ENCODE measurements around the gene GATA3.

Gene GATA3

DNA sequence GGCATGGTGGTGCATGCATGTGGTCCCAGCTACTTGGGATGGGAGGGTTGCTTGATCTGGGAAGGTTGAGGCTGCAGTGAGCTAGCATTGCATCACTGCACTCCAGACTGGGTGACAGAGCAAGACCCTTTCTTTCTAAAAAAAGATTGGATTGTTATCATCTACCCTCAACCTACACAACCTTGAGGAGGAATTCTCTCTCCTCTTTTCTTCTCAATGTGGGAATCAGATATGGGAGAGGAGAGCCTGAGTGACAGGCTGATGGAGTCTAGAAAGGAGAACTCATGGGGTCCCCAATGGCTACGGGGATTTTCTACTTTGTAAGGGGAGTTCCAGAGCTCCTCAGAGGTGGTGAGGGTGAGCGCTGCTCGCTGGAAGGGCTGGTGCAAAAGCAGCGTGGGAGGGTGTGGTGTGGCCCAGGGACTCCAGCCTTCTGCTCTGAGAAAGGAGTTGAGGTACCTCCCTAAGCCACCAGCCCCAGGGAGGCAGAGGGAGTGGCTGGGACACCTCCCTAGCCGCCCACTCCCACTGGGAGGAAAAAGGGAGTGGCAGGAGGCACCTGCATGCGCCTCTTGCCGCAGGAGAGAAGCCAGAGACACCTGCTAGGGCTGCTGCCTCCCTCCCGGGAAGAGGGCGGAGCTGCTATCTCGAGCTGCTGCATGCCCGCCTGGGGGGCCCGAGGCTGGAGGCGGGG lies 48.4 kb downstream of the GATA3 start:
- DNase-seq, result no peak

DNA sequence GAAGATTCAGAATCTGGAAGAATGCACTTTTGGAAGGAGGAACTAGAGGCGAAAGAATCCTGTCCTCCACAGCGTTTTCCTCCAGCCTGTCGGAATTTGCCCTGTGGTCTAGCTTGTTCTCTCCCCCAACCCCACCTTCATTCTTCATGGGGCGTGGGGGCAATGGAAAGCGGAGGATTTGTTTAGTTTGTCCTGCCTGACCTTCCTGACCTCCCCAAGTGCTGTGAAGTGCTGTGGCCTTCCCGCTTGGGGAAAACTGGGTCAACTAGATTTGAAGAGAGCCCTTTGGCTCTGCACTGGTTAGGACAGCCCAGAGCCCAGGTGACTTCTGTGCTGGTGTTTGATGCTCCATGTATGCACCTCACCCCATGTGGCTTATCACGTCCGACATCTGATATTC lies 49.1 kb downstream of the GATA3 start:
- no peak for DNase-seq

DNA sequence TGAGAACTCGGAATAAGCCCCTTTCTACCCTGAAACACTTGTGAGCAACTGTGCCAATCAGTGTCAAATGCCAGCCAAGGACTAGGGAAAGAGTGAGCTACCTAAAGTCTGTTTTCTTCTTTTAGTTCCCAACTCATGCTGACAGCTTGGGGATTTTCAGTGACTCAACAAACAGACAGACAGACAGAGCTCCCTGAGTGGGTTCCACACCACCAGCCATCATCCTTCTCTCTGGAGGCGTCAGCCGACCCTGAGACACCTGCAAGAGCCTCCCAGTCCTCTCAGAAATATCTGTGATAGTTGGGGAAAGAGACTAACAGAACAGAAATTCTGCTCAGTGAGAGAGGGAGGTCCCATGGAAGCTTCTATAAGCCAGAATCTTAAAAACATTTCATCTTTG lies 49.5 kb downstream of the GATA3 start:
- no peak for DNase-seq

DNA sequence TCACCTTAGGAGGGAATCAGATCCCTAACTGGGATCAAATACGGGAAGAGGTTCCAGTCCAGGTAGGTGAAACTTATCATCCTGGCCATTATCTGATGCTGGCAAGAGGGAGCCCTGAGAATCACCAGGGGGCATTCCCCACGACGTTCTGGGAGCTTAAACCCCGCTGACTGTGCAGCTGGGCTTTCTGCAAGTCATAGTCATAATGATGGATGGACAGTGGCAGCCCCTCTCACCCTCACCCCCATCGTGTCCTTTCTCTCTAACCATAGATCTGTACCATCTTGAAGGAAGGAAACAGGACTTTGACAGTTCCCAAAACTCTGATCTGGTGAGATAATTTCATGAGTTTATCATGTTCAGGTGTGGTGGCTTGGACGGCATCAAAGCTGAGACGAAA lies 50.2 kb downstream of the GATA3 start:
- no peak for DNase-seq

DNA sequence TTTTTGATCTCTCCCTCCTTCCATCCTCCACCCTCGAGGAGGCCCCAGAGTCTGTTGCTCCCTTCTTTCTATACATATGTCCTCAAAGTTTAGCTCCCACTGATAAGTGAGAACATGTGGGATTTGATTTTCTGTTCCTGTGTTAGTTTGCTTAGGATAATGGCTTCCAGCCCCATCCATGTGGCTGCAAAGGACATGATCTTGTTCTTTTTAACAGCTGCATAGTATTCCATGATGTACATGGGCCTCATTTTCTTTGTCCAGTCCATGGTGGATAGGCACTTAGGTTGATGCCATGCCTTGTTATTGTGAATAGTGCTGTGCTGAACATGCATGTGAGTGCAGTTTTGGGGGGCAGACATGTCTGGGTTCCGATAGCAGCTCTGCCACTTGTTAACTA lies 51.4 kb downstream of the GATA3 start:
- no peak for DNase-seq

DNA sequence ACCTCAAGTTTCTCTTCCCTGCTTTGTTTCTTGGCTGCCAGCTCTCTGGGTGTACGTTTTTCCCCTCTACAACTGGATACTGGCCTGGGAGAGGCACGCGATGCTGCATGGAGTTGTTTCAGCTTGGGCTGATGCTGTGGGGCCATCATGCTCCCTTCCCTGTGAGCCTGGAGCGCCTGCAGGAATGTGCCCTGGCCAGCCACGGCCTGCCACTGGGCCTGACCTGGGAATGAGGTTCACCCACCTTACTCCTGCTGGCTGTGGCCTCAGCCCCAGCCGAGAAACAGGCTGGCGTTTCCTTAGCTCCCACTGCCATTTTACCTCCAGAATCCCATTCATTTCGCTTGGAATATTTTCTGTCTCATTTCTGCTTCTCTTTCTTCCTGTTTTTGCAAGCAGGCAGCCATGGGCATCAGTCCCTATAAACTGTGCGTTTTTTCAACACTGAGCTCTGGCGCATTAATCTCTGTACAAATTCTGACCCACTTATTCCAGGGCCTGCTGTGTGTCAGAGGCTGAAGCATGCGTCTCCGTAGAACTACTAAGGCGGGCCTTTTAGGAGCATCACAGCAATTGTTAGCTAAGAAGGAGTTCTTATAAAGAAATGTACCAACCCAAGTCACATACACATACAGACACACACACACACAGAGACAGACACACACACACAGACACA lies 57.9 kb downstream of the GATA3 start:
- no peak for DNase-seq

DNA sequence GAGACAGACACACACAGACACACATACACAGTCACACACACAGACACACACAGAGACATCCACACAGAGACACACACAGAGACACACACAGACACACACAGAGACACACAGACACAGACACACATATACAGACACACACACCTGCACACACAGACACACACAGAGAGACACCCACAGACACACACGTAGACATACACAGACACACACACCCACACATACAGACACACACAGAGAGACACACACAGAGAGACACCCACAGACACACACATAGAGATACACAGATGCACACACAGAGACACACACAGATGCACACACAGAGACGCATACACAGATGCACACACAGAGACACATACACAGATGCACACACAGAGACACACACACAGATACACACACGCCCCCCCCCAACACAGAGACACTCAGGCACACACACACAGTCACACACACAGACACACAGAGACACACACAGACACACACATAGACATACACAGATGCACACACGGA lies 58.5 kb downstream of the GATA3 start:
- DNase-seq, result no peak

DNA sequence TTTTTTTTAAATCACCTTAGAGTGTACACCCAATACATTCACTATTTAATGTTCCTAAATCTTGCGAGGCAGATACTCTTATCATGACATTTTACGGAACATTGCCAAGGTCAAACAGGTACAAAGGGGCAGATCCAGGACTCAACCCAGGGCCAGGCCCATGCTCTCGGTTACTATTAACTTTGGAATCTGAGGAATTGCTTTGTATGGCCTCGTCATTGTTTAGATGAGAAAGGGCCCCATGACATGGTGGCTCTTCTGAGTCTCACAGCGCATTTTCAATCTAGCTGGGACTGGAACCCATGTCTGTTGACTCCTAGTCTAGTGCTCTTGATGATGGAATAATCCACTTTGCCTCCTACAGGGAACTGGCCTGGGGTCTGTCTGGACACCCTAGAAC lies 59.1 kb downstream of the GATA3 start:
- DNase-seq, result no peak

DNA sequence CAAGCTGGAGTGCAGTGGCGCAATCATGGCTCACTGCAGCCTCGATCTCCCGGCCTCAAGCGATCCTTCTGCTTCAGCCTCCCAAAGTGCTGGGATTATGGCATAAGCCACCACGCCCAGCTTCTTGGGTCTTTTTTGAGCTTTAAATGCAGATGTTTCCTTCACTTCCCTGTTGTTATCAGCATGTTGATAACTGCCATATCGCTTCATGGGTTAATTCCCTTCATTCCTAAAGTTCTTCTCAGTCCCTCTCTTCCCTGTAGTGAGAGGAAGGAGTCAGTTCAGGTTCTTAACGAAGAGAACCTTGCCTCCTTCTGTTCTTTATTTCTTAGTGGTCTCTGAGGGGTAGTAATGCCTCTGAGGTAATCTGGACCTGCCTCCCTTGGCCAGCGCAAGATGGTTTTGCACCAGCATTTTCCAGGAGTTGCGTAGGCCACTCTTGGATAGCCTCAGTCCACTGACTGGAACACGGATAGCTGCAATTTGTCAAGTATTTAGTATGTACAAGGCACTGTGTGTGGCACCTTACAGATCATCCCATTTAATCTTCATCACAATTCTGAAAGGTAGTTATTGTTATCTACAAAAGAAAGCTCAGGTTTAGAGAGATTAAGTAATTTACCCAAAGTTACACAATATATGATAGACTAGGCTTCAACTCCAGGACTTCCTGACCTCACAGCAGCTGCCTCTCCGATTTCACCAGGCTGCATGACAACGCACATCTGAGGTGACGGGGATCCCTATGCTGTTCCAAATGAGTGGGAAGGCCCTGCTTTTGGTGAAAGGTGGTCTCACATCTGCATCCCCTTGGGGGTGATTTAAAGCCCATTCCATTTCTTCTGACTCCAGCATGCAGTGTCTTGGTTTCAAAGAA lies 60.5 kb downstream of the GATA3 start:
- DNase-seq, result no peak

DNA sequence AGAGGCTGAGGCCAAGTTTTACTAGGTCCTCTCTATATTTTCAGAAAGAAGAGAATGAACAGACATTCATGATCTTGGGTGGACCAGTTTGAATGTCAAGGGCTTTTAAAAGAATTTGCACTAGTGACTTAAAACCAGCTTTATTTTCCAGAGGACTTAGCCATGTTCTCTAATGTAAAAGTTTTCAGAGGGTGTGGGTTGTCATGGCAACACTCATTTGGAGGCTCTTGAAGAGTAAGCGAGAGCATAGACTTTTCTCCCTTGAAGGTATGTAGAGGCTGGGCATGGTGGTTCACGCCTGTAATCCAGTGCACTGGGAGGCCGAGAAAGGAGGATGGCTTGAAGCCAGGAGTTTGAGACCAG lies 61.1 kb downstream of the GATA3 start:
- DNase-seq, result no peak

DNA sequence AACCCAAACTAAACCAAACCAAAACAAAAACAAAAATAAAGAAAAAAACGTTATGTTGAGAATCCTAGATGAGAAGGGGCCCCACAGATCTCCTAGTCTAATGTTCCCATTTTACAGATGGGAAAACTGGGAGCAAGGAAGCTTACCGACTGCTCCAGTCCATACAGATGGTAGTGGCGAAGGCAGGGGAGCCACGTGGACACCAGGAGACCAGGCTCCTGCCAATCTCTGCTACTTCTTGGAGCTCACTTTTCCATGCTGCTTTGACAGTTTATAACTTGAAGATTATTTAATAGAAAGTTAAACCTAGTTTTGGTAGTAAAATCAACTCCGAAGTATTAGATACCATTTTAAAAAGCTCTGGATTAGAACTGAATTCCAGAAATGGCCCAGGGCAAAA lies 62.0 kb downstream of the GATA3 start:
- DNase-seq, result no peak

DNA sequence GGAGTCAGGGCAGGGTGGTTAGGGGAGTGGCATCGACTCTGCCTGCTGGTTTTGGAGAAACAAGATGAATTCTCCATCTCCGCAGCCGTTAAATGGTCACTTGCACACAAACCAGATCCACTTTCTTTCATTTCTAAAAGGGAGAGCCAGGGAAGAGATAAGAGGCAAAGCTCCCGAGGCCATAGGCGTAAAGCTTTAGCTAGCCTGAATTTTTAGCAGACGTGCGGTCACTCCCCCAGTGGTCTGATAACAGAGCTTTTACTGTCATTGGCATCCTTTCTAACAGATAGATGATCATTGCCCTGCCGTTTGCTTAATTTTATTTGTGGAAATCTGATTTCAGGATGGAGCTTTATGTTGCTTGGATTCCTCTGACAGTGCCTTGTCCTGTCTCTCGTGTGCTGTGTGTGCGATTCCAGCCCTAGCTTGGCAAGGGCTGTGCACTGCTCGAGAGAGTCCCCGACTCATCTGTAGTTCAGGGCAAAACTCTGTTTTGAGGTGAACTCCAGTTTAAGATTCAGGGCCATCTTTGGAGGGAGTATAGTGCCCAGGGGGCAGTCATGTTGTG lies 62.5 kb downstream of the GATA3 start:
- DNase-seq, result no peak

DNA sequence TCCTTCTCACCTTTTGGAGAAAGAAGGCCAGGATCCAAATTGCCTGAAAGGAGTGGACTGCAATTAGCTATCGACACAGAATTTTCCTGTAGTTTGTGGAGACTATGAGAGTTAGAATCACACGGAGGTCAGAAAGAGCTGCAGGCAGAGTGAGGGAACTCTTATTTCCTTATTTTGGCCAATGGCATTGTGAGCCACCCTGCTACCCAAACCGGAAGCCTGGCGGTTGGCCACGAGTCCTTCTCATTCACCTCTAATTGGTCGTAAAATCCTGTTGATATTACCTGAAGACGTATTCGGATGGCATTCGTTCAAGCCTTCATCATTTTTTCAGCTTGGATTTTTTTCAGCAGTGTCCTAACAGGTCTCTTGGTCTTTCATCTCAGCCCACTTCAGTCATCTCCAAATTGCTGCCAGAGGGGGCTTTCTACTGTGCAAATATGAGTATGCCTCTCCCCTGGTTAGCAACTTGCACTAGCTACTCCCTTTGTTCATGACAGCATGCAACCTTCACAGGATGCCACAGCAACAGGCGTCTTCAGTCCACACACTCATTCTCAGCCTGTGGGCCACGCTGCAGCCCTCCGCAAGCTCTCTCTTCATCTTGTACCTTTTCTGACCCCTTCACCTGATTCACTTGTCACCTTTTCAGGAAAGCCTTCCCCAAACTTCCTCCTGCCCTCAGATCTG lies 66.9 kb downstream of the GATA3 start:
- no peak for DNase-seq

DNA sequence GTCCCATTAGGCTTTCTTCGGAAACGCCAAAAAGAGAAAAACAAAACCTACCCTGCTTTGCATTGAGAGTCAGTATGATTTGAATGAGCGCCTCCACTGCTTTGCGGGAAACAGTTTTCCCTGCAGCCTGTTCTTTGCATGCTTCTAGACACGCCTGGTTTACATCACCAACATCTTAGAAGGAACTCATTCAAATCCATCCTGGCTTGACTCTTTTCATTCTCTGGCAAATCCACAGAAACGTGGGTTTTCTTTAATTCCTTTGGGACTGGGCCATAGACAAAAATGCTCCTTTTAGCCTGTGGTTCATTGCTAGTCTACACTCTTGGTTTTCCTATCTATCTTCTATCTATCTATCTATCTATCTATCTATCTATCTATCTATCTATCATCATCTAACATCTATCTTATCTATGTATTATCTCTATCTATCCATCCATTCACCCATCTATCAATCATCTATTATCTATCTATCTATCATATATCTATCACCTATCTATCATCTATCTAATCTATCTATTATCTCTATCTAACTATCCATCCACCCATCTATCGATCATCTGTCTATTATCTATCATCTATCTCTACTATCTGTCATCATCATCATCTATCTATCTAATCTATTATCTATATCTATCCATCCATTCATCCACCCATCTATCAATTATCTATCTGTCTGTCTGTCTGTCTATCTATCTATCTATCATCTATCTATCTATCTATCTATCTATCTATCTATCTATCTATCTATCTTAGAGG lies 68.3 kb downstream of the GATA3 start:
- DNase-seq, result no peak

DNA sequence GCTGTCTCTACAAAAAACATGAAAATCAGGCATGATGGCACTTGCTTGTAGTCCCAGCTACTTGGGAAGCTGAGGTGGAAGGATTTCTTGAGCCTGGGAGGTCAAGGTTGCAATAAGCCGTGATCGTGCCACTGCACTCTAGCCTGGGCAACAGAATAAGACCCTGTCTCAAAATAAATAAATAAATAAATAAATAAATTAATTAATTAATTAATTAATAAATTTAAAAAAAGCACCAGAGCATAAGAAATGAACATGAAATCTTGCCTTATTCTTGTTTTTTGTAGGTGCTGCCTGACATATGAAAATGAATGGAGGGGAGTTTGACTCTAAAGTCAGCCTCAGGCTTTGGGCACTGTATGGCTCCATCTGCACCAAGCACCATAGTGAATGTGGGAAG lies 69.9 kb downstream of the GATA3 start:
- DNase-seq, result no peak
